GM19455 (cell line): ENCODE results near the gene FGFBP1.

Source experiments
- ATAC-seq: cut with Tn5 transposase; IDR thresholded peaks from one replicate; pipeline ENCODE4 v1.9.1; 2021; ENCODE audit not compliant: unreplicated experiment

FGFBP1 gene

GRCh38 chr4:15913631-15913970 is 24.9 kb downstream of the FGFBP1 start:
- ATAC-seq: no peak

GRCh38 chr4:15912961-15913630 is 25.4 kb downstream of the FGFBP1 start:
- ATAC-seq: no peak

GRCh38 chr4:15912236-15912635 is 26.3 kb downstream of the FGFBP1 start:
- ATAC-seq: no peak

- no peak for ATAC-seq
These were observed 28.2 kb downstream of the FGFBP1 start for GRCh38 chr4:15910155-15910940.

GRCh38 chr4:15907430-15907829 is 31.1 kb downstream of the FGFBP1 start:
- no peak for ATAC-seq

GRCh38 chr4:15906020-15906443 is 32.5 kb downstream of the FGFBP1 start:
- no peak for ATAC-seq

GRCh38 chr4:15902746-15903145 is 35.8 kb downstream of the FGFBP1 start:
- no peak for ATAC-seq

- ATAC-seq: no peak
These were observed 36.5 kb downstream of the FGFBP1 start for GRCh38 chr4:15901998-15902397.

GRCh38 chr4:15901007-15901406 is 37.5 kb downstream of the FGFBP1 start:
- no peak for ATAC-seq

- ATAC-seq: no peak
These were observed 39.0 kb downstream of the FGFBP1 start for GRCh38 chr4:15899511-15899910.

GRCh38 chr4:15898902-15899301 is 39.6 kb downstream of the FGFBP1 start:
- no peak for ATAC-seq

- ATAC-seq: no peak
These were observed 41.0 kb downstream of the FGFBP1 start for GRCh38 chr4:15897577-15897976.

- no peak for ATAC-seq
These were observed 43.3 kb downstream of the FGFBP1 start for GRCh38 chr4:15894921-15895916.

GRCh38 chr4:15894393-15894792 is 44.1 kb downstream of the FGFBP1 start:
- ATAC-seq: no peak

GRCh38 chr4:15893962-15894361 is 44.6 kb downstream of the FGFBP1 start:
- ATAC-seq: no peak

GRCh38 chr4:15891312-15891711 is 47.2 kb downstream of the FGFBP1 start:
- ATAC-seq: no peak

GRCh38 chr4:15890246-15890829 is 48.2 kb downstream of the FGFBP1 start:
- ATAC-seq: no peak

GRCh38 chr4:15888515-15888914 is 50.0 kb downstream of the FGFBP1 start:
- ATAC-seq: no peak
